Muscle of leg (tissue), 11 donors: ENCODE measurements around the gene CYSLTR2. TPM values are rescaled to one million over a fixed set of nuclear protein-coding genes. Genes with fewer than 3 reads are reported as not detected.

Experiments
- DNase-seq: peaks from one replicate; pipeline ENCODE4 v3.0.0; 2013
- H3K27ac ChIP-seq: one replicate; pipeline ENCODE4 v1.5.1; 2013; ENCODE audit warnings: mild to moderate bottlenecking, low read length, control low read depth
- H3K27me3 ChIP-seq: one replicate; pipeline ENCODE4 v1.6.1; 2013; ENCODE audit warnings: low read length; ENCODE audit not compliant: control insufficient read depth, insufficient read depth
- H3K36me3 ChIP-seq: one replicate; pipeline ENCODE4 v1.6.1; 2013; ENCODE audit warnings: low read length; ENCODE audit not compliant: control insufficient read depth, insufficient read depth
- H3K4me1 ChIP-seq: one replicate; pipeline ENCODE4 v1.6.1; 2013; ENCODE audit warnings: low read length; ENCODE audit not compliant: control insufficient read depth, insufficient read depth
- H3K4me3 ChIP-seq: one replicate; pipeline ENCODE4 v1.5.1; 2013; ENCODE audit warnings: low read length, control low read depth
- H3K9me3 ChIP-seq: replicated peaks from 2 replicates; pipeline ENCODE4 v1.6.1; 2013; ENCODE audit warnings: low read depth, low read length; ENCODE audit not compliant: control insufficient read depth
- WGBS: methylation state at CpG from one replicate; pipeline ENCODE4 v1.1.5; 2013; ENCODE audit warnings: missing lambda C conversion rate; ENCODE audit not compliant: insufficient coverage; 5-methylcytosine and 5-hydroxymethylcytosine counted together
- polyA plus RNA-seq, 8 donors: library from polyadenylated mRNA; unstranded; fragments of 120-200 nt; gene quantifications; one replicate each; pipeline versions ENCODE4 v1.2.1 to v1.2.3, GENCODE V29; 2013; ENCODE audit warnings: inconsistent platforms in 1 of 8, low replicate concordance in 1 of 8; ENCODE audit not compliant: insufficient read length in 8 of 8, insufficient read depth in 1 of 8
- total RNA-seq: library from RNA; stranded (reverse); fragments of 120-200 nt; gene quantifications from one replicate; pipeline ENCODE4 v1.2.4, GENCODE V29; 2013

Gene CYSLTR2
- total and polyA plus RNA-seq, 9 donors = 0.09 to 0.74 (median 0.18) TPM

DNA sequence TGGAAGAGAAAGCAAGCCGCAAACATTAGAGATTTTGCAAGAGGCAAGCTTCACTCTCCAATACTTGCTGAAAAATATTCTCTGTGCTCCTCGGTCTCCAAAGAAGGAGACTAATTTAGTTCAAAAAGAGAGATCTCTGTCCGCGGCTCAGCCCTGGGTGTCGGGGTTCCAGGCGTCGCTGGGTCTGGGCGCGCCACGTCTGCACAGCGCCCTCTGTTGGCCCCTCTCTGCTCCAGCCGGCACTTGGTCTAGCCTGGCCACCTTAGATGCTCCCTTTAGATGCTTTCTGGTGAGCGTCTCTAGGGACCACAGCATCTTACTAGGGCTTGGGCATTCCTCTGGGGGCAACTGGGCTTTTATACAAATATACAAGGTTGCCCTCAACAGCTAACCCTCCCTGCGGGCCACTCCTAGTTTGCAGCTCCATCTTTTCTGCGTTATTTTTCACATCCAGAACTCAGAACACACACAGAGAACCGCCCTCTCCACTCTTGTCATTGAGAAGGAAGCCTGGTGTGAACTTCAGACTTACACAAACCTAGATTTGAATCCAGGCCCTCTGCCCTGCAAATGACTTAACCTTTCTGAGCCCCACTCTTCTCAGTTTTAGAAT lies 78.3 kb downstream of the CYSLTR2 start:
- no peaks in the 10 kb centered on the region for H3K27me3 ChIP-seq
- peaks cover 2% of the 10 kb centered on the region for H3K4me1 ChIP-seq
- no peaks in the 10 kb centered on the region for H3K9me3 ChIP-seq
- no peak overlapping the region for H3K4me3 ChIP-seq
- no peaks in the 10 kb centered on the region for H3K36me3 ChIP-seq
- whole genome bisulfite sequencing = 28% methylated on average over 15 of the region's 16 CpGs
- no peak overlapping the region for H3K27ac ChIP-seq
- peak; percentile 21 for DNase-seq

DNA sequence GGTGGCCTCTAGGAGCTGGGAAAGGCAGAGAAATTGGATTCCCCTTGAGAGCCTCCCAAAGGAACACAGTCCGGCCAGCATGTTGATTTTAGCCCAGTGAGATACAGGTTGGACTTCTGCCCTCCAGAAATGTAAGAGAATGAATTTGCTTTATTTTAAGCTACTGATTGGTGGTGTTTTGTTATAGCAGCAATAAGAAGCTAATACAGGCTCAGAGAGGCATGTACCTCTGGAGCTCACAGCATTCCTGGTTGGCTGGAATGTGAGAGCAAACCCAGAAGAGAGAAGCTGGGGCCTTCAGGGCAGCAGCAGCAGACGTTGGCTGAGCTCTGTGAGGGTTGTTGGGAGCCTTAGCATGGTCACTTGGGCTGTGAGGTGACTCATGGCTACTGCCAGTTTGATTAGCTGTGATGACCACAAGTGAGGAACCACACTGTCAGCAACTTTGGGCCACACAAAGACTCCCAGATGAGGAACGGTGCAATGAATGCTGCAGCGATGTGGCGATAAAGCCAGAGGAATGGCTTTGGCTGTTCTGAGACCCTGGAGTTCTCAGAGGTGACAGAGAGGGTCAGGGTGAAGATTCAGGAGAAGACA lies 80.1 kb downstream of the CYSLTR2 start:
- Histone ChIP-seq H3K27ac (no peak overlapping the region), H3K4me3 (no peak overlapping the region), H3K9me3 (no peaks in the 10 kb centered on the region), H3K36me3 (no peaks in the 10 kb centered on the region), H3K27me3 (no peaks in the 10 kb centered on the region), H3K4me1 (peaks cover 5% of the 10 kb centered on the region)
- 88% methylated on average over 5 of the region's 5 CpGs for WGBS
- no peak for DNase-seq

DNA sequence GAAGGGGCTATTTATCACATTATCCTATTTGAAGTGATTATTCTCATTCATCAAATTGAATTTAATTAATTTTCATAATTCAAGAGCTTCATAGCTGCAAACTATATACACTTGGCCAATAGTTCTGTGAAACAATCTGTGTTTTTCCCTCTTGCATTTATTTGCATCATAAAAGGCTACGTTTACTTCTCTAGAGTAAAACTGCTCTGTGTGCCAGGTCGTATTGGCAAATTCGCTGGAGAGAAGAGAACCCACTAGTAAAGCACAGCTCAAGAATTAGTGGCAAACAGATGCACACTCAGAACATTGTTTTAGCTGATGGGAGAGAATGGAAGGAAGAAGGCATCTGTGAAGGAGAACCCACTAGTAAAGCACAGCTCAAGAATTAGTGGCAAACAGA lies 81.8 kb downstream of the CYSLTR2 start:
- no peak for DNase-seq
- H3K36me3 ChIP-seq = no peaks in the 10 kb centered on the region
- peaks cover 5% of the 10 kb centered on the region for H3K4me1 ChIP-seq
- no peaks in the 10 kb centered on the region for H3K9me3 ChIP-seq
- WGBS = 50% methylated on average over 2 of the region's 3 CpGs
- H3K4me3 ChIP-seq = no peak overlapping the region
- H3K27ac ChIP-seq = no peak overlapping the region
- no peaks in the 10 kb centered on the region for H3K27me3 ChIP-seq

DNA sequence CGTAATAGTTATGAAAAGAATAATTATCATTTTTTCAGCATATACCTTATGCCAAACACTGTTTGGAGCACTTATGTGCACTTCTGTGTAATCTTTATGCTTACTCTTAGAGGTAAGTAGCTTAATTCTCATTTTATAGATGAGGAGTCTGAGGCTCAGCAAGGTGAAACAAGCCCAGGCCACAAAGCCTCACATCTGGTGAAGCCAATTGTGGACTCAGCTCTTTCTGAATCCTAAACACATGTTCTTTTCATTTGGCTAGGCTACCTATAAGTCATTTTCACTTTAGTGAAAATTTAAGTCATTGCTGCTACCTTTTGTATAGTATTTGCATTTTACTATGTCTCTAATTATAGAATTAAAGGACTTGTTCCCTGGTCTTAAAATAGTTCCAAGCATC lies 84.0 kb downstream of the CYSLTR2 start:
- Histone ChIP-seq H3K4me3 (no peak overlapping the region), H3K27ac (no peak overlapping the region), H3K4me1 (peaks cover 5% of the 10 kb centered on the region), H3K9me3 (no peaks in the 10 kb centered on the region), H3K27me3 (no peaks in the 10 kb centered on the region), H3K36me3 (no peaks in the 10 kb centered on the region)
- no CpG with 5 or more reads among the region's 1 CpG for WGBS
- no peak for DNase-seq

DNA sequence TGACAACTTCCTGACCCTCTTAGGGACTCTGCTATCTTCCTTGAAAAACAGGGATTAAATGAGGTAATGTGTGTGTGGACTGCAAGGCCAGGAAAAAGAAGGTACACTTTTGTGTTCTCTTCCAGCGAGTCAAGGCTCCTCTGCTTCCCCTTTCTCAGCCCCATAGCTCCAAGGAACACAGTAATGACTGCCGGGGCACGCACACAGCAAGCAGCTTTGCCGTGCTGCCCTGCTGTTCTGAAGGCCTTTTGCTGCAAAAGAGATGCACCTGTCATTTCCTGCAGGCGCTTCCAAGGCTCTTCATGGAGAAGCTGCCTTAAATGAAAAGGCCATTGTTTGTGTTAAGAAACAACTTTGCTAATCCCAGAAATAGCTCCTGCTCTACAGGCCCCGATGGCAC lies 84.6 kb downstream of the CYSLTR2 start:
- peak; percentile 32 for DNase-seq
- no peak overlapping the region for H3K27ac ChIP-seq
- no peaks in the 10 kb centered on the region for H3K36me3 ChIP-seq
- no peaks in the 10 kb centered on the region for H3K27me3 ChIP-seq
- H3K4me3 ChIP-seq = no peak overlapping the region
- WGBS = 50% methylated on average over 6 of the region's 6 CpGs
- peaks cover 5% of the 10 kb centered on the region for H3K4me1 ChIP-seq
- no peaks in the 10 kb centered on the region for H3K9me3 ChIP-seq

DNA sequence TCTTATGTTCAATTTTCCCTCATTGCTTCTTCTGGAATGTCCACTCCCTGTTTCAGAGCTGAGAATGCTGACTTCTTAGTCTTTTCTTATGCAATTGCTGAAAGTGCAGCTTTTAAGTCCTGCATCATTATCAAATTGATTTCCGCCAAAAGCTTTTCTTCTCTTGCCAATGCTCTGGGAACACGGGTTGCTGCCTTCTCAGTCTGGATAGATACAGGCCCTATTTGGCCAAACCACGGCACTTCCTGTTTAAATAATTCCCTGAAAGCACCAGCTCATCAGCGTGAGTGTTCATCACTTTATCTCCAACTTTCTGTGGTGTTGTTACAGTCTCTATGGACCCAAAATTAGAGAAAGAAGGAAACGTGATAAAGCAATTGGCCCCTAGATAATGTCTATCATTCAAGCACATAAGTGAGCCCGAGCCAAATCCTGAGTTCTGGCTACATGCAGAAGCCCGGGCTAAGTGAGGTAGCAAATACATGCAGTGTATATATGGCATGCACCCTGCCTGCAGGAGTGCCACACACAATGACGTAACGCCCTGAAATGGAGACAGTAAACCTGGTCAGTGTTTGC lies 85.7 kb downstream of the CYSLTR2 start:
- no peaks in the 10 kb centered on the region for H3K9me3 ChIP-seq
- WGBS = 74% methylated on average over 6 of the region's 9 CpGs
- DNase-seq = no peak
- no peak overlapping the region for H3K4me3 ChIP-seq
- H3K27ac ChIP-seq = no peak overlapping the region
- H3K27me3 ChIP-seq = no peaks in the 10 kb centered on the region
- H3K4me1 ChIP-seq = peaks cover 5% of the 10 kb centered on the region
- H3K36me3 ChIP-seq = no peaks in the 10 kb centered on the region

DNA sequence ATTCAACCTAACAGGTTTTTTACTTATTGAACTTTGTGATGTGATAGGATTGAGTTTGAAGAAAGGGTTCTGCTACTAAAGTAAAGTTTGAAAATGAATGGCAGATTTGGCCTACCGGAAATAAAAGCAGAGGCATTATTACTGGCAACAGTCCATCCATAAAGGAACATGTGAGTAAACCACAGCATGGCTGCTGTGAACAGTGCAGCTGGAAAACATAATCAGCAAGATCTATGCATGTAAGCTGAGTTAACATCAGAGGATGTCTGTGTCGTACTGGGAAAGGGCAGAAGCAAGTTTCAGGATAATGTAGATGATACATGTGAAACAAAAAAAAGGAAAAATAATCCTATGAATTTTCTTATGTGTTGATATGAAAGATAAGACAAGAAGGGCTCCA lies 87.6 kb downstream of the CYSLTR2 start:
- Histone ChIP-seq H3K9me3 (no peaks in the 10 kb centered on the region), H3K27ac (no peak overlapping the region), H3K27me3 (no peaks in the 10 kb centered on the region), H3K4me3 (no peak overlapping the region), H3K4me1 (peaks cover 5% of the 10 kb centered on the region), H3K36me3 (no peaks in the 10 kb centered on the region)
- 53% methylated on average over 2 of the region's 2 CpGs for WGBS
- peak; percentile 18 for DNase-seq

DNA sequence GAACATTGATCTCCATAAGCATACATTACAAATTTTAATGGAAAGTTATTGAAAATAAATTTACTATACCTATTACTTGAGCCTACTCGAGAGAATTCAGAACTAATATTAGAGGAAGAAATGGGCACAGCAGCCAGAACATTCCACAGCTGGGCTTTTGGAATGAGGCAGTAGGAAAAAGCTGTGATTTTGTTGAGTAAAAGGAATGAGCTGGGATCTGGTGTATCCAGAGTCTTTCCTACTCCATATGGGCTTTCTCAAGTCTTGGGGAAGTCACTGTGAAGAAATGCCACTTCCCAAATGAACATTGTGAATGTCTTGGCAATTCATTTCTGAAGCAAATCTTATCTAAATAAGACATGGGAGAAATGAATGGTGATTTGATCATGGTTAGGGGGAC lies 93.1 kb downstream of the CYSLTR2 start:
- H3K4me3 ChIP-seq = no peak overlapping the region
- H3K27me3 ChIP-seq = no peaks in the 10 kb centered on the region
- WGBS = no CpG with 5 or more reads among the region's 1 CpG
- no peak overlapping the region for H3K27ac ChIP-seq
- no peaks in the 10 kb centered on the region for H3K36me3 ChIP-seq
- no peaks in the 10 kb centered on the region for H3K4me1 ChIP-seq
- DNase-seq = no peak
- no peaks in the 10 kb centered on the region for H3K9me3 ChIP-seq

DNA sequence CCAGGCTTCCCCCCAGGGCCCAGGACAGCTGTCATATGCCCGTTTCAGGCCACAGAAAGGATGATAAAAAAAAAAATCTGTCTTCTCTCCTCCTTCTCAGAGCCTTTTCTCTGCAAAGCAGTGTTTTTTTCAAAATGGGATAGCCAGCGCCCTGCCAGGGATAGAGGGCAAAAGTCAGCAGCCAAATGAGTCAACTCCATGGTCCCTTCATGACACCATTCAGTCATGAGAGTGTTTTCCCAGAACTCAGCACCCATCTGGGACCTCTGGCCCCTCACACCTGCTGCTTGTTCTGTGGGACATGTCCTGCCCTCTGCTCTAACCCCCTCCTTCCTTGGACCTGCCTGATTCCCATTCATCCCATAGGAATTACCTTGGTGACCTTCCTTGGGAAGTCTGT lies 95.0 kb downstream of the CYSLTR2 start:
- Histone ChIP-seq H3K4me3 (no peak overlapping the region), H3K4me1 (no peaks in the 10 kb centered on the region), H3K27ac (no peak overlapping the region), H3K36me3 (no peaks in the 10 kb centered on the region), H3K9me3 (no peaks in the 10 kb centered on the region), H3K27me3 (no peaks in the 10 kb centered on the region)
- WGBS = 71% methylated on average over 2 of the region's 2 CpGs
- DNase-seq = no peak

DNA sequence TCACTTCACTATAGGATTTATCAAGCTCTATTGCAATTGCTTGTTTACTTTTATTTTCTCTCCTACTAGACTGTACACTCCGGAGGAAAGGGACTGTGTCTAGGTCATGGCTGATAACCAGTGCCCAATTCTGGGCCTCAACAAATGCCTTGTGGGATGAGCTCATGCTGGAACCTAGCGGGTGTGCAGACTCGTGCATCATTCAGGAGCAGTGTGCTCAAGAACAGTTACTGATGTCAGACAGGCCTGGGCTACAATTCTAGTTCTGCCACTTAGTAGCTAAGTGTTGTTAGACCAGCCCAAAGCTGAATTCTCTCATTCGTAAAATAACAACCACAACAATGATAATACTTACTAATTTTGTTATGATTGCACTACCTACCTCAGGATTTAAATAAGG lies 95.4 kb downstream of the CYSLTR2 start:
- no peaks in the 10 kb centered on the region for H3K9me3 ChIP-seq
- no peaks in the 10 kb centered on the region for H3K36me3 ChIP-seq
- H3K4me1 ChIP-seq = no peaks in the 10 kb centered on the region
- H3K4me3 ChIP-seq = no peak overlapping the region
- H3K27ac ChIP-seq = no peak overlapping the region
- 95% methylated on average over 3 of the region's 4 CpGs for WGBS
- H3K27me3 ChIP-seq = no peaks in the 10 kb centered on the region
- DNase-seq = no peak
